RWPE1 (cell line): Measurements from ENCODE around the gene HSPB6.

Experiments used
- CTCF ChIA-PET: fragments of 350-600 bp; sonication (Branson Sonifier 250); formaldehyde crosslinking; extraction: SDS; loops from one replicate; lab custom pipeline; 2021; lab: Yijun Ruan, JAX
- POLR2A ChIA-PET: fragments of 400-600 bp; formaldehyde crosslinking; extraction: SDS; loops from one replicate; lab custom pipeline; 2020; ENCODE audit warnings: antibody characterized with exemption; ENCODE audit not compliant: low non-redundant PET; lab: Yijun Ruan, JAX
- DNase-seq: peaks from one replicate; pipeline ENCODE4 v3.0.0; 2012; ENCODE audit warnings: low spot score
- H3K27ac ChIP-seq: fragments of 450-650 bp; 2 replicates; pipeline ENCODE4 v1.5.1; 2017
- TF ChIP-seq, protein P1 (sequence below): fragments of 450-650 bp; conservative IDR thresholded peaks from 2 replicates; pipeline ENCODE4 v1.5.1; 2017; ENCODE audit warnings: low read depth, mild to moderate bottlenecking

The HSPB6 gene

GRCh38 chr19:35714601-35715354 lies 42.1 kb downstream of the HSPB6 start:
- CTCF ChIA-PET: interaction anchor here (0.7 kb wide), 1 partner anchor 114 kb away, joined by 10 read pairs; no protein-coding TSS in a partner anchor
- no peak for DNase-seq
- 0 out of 2 replicates have a peak overlapping the region, but pooled peaks have one; percentile 3 for H3K27ac ChIP-seq

DNA sequence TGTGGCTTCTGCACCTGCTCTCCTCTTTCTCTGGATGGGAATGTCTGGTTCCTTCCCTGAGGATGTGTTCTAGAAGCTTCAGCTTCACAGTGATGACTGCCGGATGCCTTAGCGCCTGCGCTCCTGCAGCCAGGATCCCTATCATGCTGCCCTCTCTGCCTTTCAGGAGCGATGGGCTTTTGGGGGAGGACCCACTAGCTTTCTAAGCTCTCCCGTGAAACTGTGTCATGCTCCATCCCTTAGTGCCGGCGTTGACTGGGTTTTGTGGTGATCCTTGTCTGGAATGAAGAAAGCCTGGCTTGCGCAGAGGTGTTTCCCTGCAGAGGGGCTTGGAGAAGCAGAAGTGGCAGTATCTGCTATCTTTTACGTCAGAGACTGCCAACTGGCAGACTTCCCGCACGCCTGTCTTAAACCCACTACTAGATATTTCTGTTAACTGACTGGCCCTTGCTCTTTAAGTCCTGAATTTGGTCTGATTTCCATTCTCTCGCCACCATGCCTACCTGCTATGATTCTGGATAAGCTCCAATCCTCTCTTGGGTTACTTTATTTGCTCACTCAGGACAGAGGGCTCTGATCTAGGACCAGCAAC lies 42.8 kb downstream of the HSPB6 start:
- POLR2A ChIA-PET: no interaction called here
- CTCF ChIA-PET: no interaction called here
- DNase-seq: no peak
- no peak overlapping the region for H3K27ac ChIP-seq
- TF ChIP-seq, protein P1, sequence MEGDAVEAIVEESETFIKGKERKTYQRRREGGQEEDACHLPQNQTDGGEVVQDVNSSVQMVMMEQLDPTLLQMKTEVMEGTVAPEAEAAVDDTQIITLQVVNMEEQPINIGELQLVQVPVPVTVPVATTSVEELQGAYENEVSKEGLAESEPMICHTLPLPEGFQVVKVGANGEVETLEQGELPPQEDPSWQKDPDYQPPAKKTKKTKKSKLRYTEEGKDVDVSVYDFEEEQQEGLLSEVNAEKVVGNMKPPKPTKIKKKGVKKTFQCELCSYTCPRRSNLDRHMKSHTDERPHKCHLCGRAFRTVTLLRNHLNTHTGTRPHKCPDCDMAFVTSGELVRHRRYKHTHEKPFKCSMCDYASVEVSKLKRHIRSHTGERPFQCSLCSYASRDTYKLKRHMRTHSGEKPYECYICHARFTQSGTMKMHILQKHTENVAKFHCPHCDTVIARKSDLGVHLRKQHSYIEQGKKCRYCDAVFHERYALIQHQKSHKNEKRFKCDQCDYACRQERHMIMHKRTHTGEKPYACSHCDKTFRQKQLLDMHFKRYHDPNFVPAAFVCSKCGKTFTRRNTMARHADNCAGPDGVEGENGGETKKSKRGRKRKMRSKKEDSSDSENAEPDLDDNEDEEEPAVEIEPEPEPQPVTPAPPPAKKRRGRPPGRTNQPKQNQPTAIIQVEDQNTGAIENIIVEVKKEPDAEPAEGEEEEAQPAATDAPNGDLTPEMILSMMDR: no peak

More at GRCh38 chr19:35714601-35715354, 42.1 kb downstream of the HSPB6 start:
- TF ChIP-seq, protein P1: no peak
- POLR2A ChIA-PET: no interaction called here

- POLR2A ChIA-PET: no interaction called here
- no peak overlapping the region for H3K27ac ChIP-seq
- CTCF ChIA-PET: no interaction called here
These were observed 43.4 kb downstream of the HSPB6 start for GRCh38 chr19:35713506-35713850.

DNA sequence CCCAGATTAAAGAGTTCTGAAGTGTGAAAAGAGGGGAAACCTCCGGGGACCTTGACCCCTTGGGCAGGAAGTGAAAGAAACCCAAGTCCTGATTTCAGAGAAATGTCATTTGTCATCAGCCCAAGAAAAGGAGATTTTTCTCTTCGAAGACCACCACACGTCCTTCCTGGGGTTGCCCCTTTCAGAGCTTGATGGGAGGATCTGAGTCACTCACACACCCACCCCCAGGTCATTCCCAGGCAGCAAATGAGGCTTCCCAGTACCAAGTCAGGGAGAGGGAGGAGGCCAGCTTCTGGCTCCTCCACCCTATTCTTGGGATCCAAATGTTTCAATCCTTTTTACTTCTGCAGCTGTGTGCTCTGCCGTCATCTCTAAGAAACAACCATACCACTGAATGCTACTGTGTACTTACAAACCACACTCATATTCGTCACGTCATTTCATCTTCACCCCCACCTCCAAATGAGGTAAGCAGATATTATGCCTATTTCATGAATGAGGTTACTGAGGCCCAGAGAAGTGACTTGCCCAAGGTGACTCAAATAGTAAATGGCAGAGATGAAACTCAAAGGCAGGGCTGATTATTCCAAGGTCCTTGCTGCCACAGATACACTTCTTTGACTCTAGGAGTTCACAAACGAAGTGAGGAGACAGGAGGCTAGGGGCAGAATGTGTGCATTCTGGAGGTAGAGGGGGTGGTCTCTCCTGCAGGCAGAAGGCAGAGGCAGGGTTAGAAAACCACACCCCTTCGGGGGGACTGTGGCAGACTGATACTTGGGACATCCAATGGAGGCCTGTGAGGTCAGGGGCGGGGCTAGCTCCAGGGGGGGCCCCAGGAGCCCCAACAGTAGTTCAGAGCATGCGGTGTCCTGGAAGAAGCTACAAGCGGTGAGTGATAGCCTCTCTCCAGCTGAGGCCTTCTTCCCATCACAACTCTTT lies 44.0 kb downstream of the HSPB6 start:
- TF ChIP-seq, protein P1: no peak
- ChIA-PET POLR2A (interaction anchor here (0.6 kb wide), 1 partner anchor 443 kb away, joined by 3 read pairs; no protein-coding TSS in a partner anchor), CTCF (interaction anchor here (0.6 kb wide), 2 partner anchors 18 to 57 kb away, joined by 3 to 6 read pairs; no protein-coding TSS in a partner anchor)
- no peak overlapping the region for H3K27ac ChIP-seq
- no peak for DNase-seq

More at GRCh38 chr19:35713506-35713850, 43.4 kb downstream of the HSPB6 start:
- no peak for DNase-seq
- TF ChIP-seq, protein P1: no peak

- TF ChIP-seq, protein P1: no peak
- ChIA-PET POLR2A (no interaction called here), CTCF (interaction anchor here (0.6 kb wide), 1 partner anchor 16 kb away, joined by 3 read pairs; no protein-coding TSS in a partner anchor)
- DNase-seq: no peak
- peak overlapping the region; percentile 53 for H3K27ac ChIP-seq
These were observed 45.8 kb downstream of the HSPB6 start for GRCh38 chr19:35710784-35711723.
